GM18498 (cell line): ENCODE results near the gene SYNJ2.

Source experiments
- ATAC-seq: cut with Tn5 transposase; IDR thresholded peaks from one replicate; pipeline ENCODE4 v1.9.1; 2021; ENCODE audit warnings: mild to moderate bottlenecking, moderate library complexity; ENCODE audit not compliant: unreplicated experiment

Gene SYNJ2

GRCh38 chr6:158024566-158025297 is 43.1 kb downstream of the SYNJ2 start:
- ATAC-seq, result no peak

GRCh38 chr6:158026054-158026900 is 44.6 kb downstream of the SYNJ2 start:
- peak; percentile 84 for ATAC-seq

GRCh38 chr6:158026901-158027589 is 45.4 kb downstream of the SYNJ2 start:
- no peak for ATAC-seq

GRCh38 chr6:158027590-158028285 is 46.1 kb downstream of the SYNJ2 start:
- no peak for ATAC-seq

- ATAC-seq, result no peak
Observed at GRCh38 chr6:158028421-158028820, 46.8 kb downstream of the SYNJ2 start.

GRCh38 chr6:158028876-158029275 is 47.2 kb downstream of the SYNJ2 start:
- ATAC-seq, result no peak

GRCh38 chr6:158029668-158030230 is 48.1 kb downstream of the SYNJ2 start:
- no peak for ATAC-seq

GRCh38 chr6:158030380-158031300 is 49.0 kb downstream of the SYNJ2 start:
- no peak for ATAC-seq

GRCh38 chr6:158031381-158032353 is 50.0 kb downstream of the SYNJ2 start:
- peak; percentile 56 for ATAC-seq

GRCh38 chr6:158032354-158032733 is 50.7 kb downstream of the SYNJ2 start:
- no peak for ATAC-seq

GRCh38 chr6:158033077-158033750 is 51.6 kb downstream of the SYNJ2 start:
- ATAC-seq, result no peak

- ATAC-seq, result no peak
Observed at GRCh38 chr6:158033751-158034702, 52.4 kb downstream of the SYNJ2 start.

GRCh38 chr6:158036261-158036660 is 54.6 kb downstream of the SYNJ2 start:
- no peak for ATAC-seq

GRCh38 chr6:158037021-158037420 is 55.4 kb downstream of the SYNJ2 start:
- no peak for ATAC-seq

- no peak for ATAC-seq
Observed at GRCh38 chr6:158037771-158038170, 56.1 kb downstream of the SYNJ2 start.

- no peak for ATAC-seq
Observed at GRCh38 chr6:158038291-158039177, 56.9 kb downstream of the SYNJ2 start.
